ENCODE measurements around the gene OR2AG1. TPM values are rescaled to one million over a fixed set of nuclear protein-coding genes. Genes with fewer than 3 reads are reported as not detected.

Gene OR2AG1
- total and polyA plus RNA-seq, 8 donors, result 0.03 to 0.06 (median 0.05) TPM; not detected in 3

DNA sequence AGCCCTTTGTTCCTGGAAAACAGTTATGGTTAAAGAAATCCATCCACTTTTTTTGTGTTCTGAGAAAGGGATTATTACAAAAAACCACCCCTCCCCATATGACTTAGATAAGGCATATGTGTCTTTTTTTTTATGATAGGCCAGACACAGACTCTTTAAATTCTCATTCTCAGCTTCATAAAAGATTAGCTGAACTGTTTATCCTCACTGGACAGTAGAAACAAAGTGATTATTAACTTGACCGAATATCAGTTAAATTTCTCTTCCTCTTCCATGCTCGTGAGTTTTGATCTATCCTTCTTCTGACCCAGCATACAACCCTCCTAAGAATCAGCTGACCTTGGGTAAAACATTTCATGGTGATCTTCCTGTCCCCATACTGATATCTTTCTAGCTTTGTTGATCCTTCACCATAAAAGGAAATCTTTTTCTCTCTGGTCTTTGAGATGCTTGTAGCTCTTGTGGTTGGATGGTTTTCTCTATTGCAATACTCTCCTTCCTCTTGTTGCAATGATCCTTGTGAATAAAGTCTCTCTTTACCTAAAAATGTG, 37.3 kb upstream of the OR2AG1 start:
- intact Hi-C loops (cut with DNase I), result no loop called here
- Histone ChIP-seq H3K27ac (peak overlapping the region; percentile 77 to 91), H3K4me3 (peak overlapping the region in 1 of 2 donors; percentile 35), H3K4me1 (peaks cover 0 to 24% of the 10 kb centered on the region in 2 donors), H3K27me3 (no peaks in the 10 kb centered on the region), H3K36me3 (no peaks in the 10 kb centered on the region), H3K9me3 (no peaks in the 10 kb centered on the region)
- TF ChIP-seq CTCF (IDR thresholded peaks at IDR 0.05), result no peak
- no peak for DNase-seq
- ATAC-seq, result no peak

- peak in 2 of 4 donors; percentile 5 to 6 for DNase-seq
- intact Hi-C loops (cut with DNase I), result no loop called here
Measured at GRCh38 chr11:6746086-6746618, 36.7 kb upstream of the OR2AG1 start.

DNA sequence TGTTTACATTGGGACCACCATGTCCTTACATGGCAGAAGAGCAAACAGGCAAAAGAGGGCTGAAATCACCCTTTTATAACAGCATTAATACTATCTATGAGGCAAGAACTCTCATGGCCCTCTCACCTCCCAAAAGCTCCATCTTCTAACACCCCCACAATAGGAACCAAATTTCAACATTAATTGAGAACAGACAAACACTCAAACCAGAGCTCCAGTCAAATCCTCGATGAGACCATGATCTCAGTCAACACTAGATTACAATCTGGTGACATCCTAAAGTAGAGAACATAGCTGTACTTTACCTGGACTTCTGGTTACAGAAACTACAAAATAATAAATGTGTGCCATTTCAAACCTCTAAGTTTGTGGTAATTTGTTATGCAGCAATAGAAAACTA, 36.2 kb upstream of the OR2AG1 start:
- no peak for ATAC-seq
- Histone ChIP-seq H3K4me3 (peak overlapping the region in 1 of 2 donors; percentile 35), H3K9me3 (no peaks in the 10 kb centered on the region)

More at GRCh38 chr11:6746086-6746618, 36.7 kb upstream of the OR2AG1 start:
- no peaks in the 10 kb centered on the region for H3K27me3 ChIP-seq
- peak; percentile 50 for ATAC-seq
- H3K4me1 ChIP-seq, result peaks cover 0 to 24% of the 10 kb centered on the region in 2 donors
- no peak for TF ChIP-seq CTCF (IDR thresholded peaks at IDR 0.05)
- H3K36me3 ChIP-seq, result no peaks in the 10 kb centered on the region
- no peaks in the 10 kb centered on the region for H3K9me3 ChIP-seq
- peak overlapping the region in 1 of 2 donors; percentile 35 for H3K4me3 ChIP-seq
- H3K27ac ChIP-seq, result peak overlapping the region; percentile 77 to 91

DNA sequence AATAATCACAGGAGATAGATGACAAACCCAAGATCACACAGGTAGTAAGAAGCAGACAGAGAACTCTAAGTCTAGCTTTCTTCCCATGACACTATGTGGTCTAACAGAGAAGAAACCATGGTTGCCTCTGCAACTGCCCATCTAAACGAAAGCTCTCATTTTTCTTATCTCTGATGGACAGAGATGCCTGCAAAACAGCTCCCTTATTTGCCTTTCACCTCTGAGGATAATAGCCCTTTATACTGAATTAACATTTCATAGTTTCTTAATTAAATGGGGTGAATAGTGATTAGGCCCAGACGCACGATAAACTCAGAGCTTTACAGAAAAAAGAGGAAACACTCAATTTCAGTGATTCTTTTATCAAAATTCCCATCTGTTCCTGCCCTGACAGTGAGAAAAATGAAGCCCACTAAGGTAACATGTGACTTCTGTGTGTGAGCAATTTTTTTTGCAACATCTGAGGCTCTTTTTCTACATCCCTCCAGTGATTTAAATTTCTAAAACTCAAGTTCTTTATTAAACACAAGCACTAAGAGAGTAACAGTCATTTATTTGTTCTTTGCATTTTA, 35.6 kb upstream of the OR2AG1 start:
- H3K36me3 ChIP-seq, result no peaks in the 10 kb centered on the region
- DNase-seq (no peak), ATAC-seq (no peak)
- H3K27me3 ChIP-seq, result no peaks in the 10 kb centered on the region
- peak overlapping the region in 1 of 2 donors; percentile 91 for H3K27ac ChIP-seq
- intact Hi-C loops (cut with DNase I), result no loop called here
- H3K4me3 ChIP-seq, result no peak overlapping the region
- H3K4me1 ChIP-seq, result peaks cover 0 to 24% of the 10 kb centered on the region in 2 donors
- TF ChIP-seq CTCF (IDR thresholded peaks at IDR 0.05), result no peak
- H3K9me3 ChIP-seq, result no peaks in the 10 kb centered on the region

More for the DNA sequence above, 36.2 kb upstream of the OR2AG1 start:
- TF ChIP-seq CTCF (IDR thresholded peaks at IDR 0.05), result no peak
- intact Hi-C loops (cut with DNase I), result no loop called here
- no peak for DNase-seq
- Histone ChIP-seq H3K4me1 (peaks cover 0 to 24% of the 10 kb centered on the region in 2 donors), H3K27me3 (no peaks in the 10 kb centered on the region), H3K36me3 (no peaks in the 10 kb centered on the region), H3K27ac (peak overlapping the region; percentile 77 to 91)

- peak; percentile 88 to 89 for TF ChIP-seq CTCF (IDR thresholded peaks at IDR 0.05)
- Histone ChIP-seq H3K36me3 (no peaks in the 10 kb centered on the region), H3K27me3 (no peaks in the 10 kb centered on the region), H3K9me3 (no peaks in the 10 kb centered on the region), H3K4me3 (no peak overlapping the region), H3K4me1 (no peaks in the 10 kb centered on the region), H3K27ac (no peak overlapping the region)
- intact Hi-C loops (cut with DNase I), result loop anchor here in 1 of 2 donors (10.0 kb wide), 1 partner anchor 51 kb away; no protein-coding TSS in a partner anchor
- DNase-seq (peak in 2 of 4 donors; percentile 20 to 44), ATAC-seq (peak; percentile 76)
Measured at GRCh38 chr11:6755303-6755952, 27.4 kb upstream of the OR2AG1 start.

Data from left lung (tissue), 10 donors.